Measurements from ENCODE around the gene MATK. TPM values are rescaled to one million over a fixed set of nuclear protein-coding genes. Genes with fewer than 3 reads are reported as not detected.

MATK gene
- total and polyA plus RNA-seq, 2 donors (not counting 1 experiment from before 2014, with no cell fraction given), result 1.3 to 8.2 TPM

GRCh38 chr19:3826163-3826562 lies 40.0 kb upstream of the MATK start:
- Histone ChIP-seq H3K4me1 (ENCODE audit: control insufficient read depth in 2 of 2, insufficient read depth in 2 of 2, low read length in 2 of 2) (peaks cover 0 to 7% of the 10 kb centered on the region in 2 donors), H3K4me2 (replicated peaks; ENCODE audit: low read depth, low read length, poor library complexity, severe bottlenecking) (no peak overlapping the region), H3K27ac (ENCODE audit: low read length in 2 of 2) (no peak overlapping the region), H2AFZ (ENCODE audit: insufficient read depth, low read depth, low read length, poor library complexity, severe bottlenecking) (no peak overlapping the region), H3K36me3 (replicated peaks in 1 of 2; ENCODE audit: control extremely low read depth in 1 of 2, control insufficient read depth in 1 of 2, extremely low read depth in 1 of 2, insufficient read depth in 2 of 2, low read length in 1 of 2) (no peaks in the 10 kb centered on the region), H3K79me2 (ENCODE audit: control insufficient read depth, insufficient read depth, low read length) (no peaks in the 10 kb centered on the region), H4K20me1 (ENCODE audit: control insufficient read depth, insufficient read depth, low read length, poor library complexity, severe bottlenecking) (no peaks in the 10 kb centered on the region), H3K9ac (ENCODE audit: low read length) (no peak overlapping the region), H3K4me3 (ENCODE audit: control extremely low read depth in 1 of 5, extremely low read depth in 1 of 5, insufficient read depth in 1 of 5, low read depth in 2 of 5, low read length in 4 of 5) (no peak overlapping the region), H3K9me3 (ENCODE audit: control extremely low read depth in 1 of 3, control insufficient read depth in 2 of 3, insufficient read depth in 1 of 3, low read length in 2 of 3) (no peaks in the 10 kb centered on the region), H3K27me3 (replicated peaks in 1 of 4; ENCODE audit: control extremely low read depth in 1 of 4, control insufficient read depth in 3 of 4, insufficient read depth in 4 of 4, low read length in 3 of 4) (peaks cover 0 to 4% (median 2%) of the 10 kb centered on the region in 4 experiments)
- CTCF ChIA-PET, result interaction anchor here (0.7 kb wide), 2 partner anchors 20 to 24 kb away, joined by 4 to 6 read pairs; no protein-coding TSS in a partner anchor
- TF ChIP-seq EZH2 (IDR thresholded peaks at IDR 0.05; ENCODE audit: borderline replicate concordance, insufficient read depth, low read depth, low read length, poor library complexity, severe bottlenecking) (no peak), CTCF (IDR thresholded peaks at IDR 0.05) (no peak)
- H3K27me3 Mint-ChIP-seq, result peaks cover 15% of the 10 kb centered on the region
- peaks cover 11% of the 10 kb centered on the region for H3K4me1 Mint-ChIP-seq
- H3K27ac Mint-ChIP-seq, result no peak overlapping the region
- intact Hi-C loops (cut with micrococcal nuclease), result no loop called here
- POLR2A ChIA-PET, result interaction anchor here (0.7 kb wide), 1 partner anchor 638 kb away, joined by 3 read pairs; no protein-coding TSS in a partner anchor
- H3K4me3 Mint-ChIP-seq, result no peak overlapping the region
- DNase-seq, result no peak
- no peak for ATAC-seq (ENCODE audit: low read depth)
- WGBS (ENCODE audit: insufficient coverage), result 83% methylated on average over 12 of the region's 12 CpGs
- H3K9me3 Mint-ChIP-seq (ENCODE audit: insufficient read depth), result no peaks in the 10 kb centered on the region

- H3K36me3 ChIP-seq (replicated peaks in 1 of 2; ENCODE audit: control extremely low read depth in 1 of 2, control insufficient read depth in 1 of 2, extremely low read depth in 1 of 2, insufficient read depth in 2 of 2, low read length in 1 of 2), result no peaks in the 10 kb centered on the region
- no peak overlapping the region for H2AFZ ChIP-seq (ENCODE audit: insufficient read depth, low read depth, low read length, poor library complexity, severe bottlenecking)
- no peak for TF ChIP-seq EZH2 (IDR thresholded peaks at IDR 0.05; ENCODE audit: borderline replicate concordance, insufficient read depth, low read depth, low read length, poor library complexity, severe bottlenecking)
- TF ChIP-seq CTCF (IDR thresholded peaks at IDR 0.05), result no peak
- H3K4me1 ChIP-seq (ENCODE audit: control insufficient read depth in 2 of 2, insufficient read depth in 2 of 2, low read length in 2 of 2), result peaks cover 0 to 7% of the 10 kb centered on the region in 2 donors
- Mint-ChIP-seq H3K4me1 (peaks cover 11% of the 10 kb centered on the region), H3K27ac (no peak overlapping the region), H3K4me3 (no peak overlapping the region), H3K9me3 (ENCODE audit: insufficient read depth) (no peaks in the 10 kb centered on the region), H3K27me3 (peaks cover 15% of the 10 kb centered on the region)
- no peaks in the 10 kb centered on the region for H3K79me2 ChIP-seq (ENCODE audit: control insufficient read depth, insufficient read depth, low read length)
- ChIA-PET POLR2A (no interaction called here), CTCF (interaction anchor here (0.7 kb wide), 1 partner anchor 21 kb away, joined by 4 read pairs; no protein-coding TSS in a partner anchor)
- H4K20me1 ChIP-seq (ENCODE audit: control insufficient read depth, insufficient read depth, low read length, poor library complexity, severe bottlenecking), result no peaks in the 10 kb centered on the region
- no peak overlapping the region for H3K9ac ChIP-seq (ENCODE audit: low read length)
- peaks cover 0 to 4% (median 2%) of the 10 kb centered on the region in 4 experiments for H3K27me3 ChIP-seq (replicated peaks in 1 of 4; ENCODE audit: control extremely low read depth in 1 of 4, control insufficient read depth in 3 of 4, insufficient read depth in 4 of 4, low read length in 3 of 4)
- H3K4me2 ChIP-seq (replicated peaks; ENCODE audit: low read depth, low read length, poor library complexity, severe bottlenecking), result no peak overlapping the region
- H3K9me3 ChIP-seq (ENCODE audit: control extremely low read depth in 1 of 3, control insufficient read depth in 2 of 3, insufficient read depth in 1 of 3, low read length in 2 of 3), result no peaks in the 10 kb centered on the region
- DNase-seq, result no peak
- no peak for ATAC-seq (ENCODE audit: low read depth)
- H3K4me3 ChIP-seq (ENCODE audit: control extremely low read depth in 1 of 5, extremely low read depth in 1 of 5, insufficient read depth in 1 of 5, low read depth in 2 of 5, low read length in 4 of 5), result no peak overlapping the region
- intact Hi-C loops (cut with micrococcal nuclease), result no loop called here
- H3K27ac ChIP-seq (ENCODE audit: low read length in 2 of 2), result no peak overlapping the region
- 92% methylated on average over 25 of the region's 32 CpGs for WGBS (ENCODE audit: insufficient coverage)
Measured at GRCh38 chr19:3825286-3825956, 39.2 kb upstream of the MATK start.

All from B cell (primary cell).